Measurements from ENCODE around the gene ATP13A3. TPM values are rescaled to one million over a fixed set of nuclear protein-coding genes. Genes with fewer than 3 reads are reported as not detected.
"Not testable (repeated sequence)": the region's sequence is repeated elsewhere in the genome, so short reads cannot be mapped to it uniquely, and the experiment has no call there.

The ATP13A3 gene
- 100 to 1,000 TPM; 106 to 157 (median 128) TPM for total RNA-seq

DNA sequence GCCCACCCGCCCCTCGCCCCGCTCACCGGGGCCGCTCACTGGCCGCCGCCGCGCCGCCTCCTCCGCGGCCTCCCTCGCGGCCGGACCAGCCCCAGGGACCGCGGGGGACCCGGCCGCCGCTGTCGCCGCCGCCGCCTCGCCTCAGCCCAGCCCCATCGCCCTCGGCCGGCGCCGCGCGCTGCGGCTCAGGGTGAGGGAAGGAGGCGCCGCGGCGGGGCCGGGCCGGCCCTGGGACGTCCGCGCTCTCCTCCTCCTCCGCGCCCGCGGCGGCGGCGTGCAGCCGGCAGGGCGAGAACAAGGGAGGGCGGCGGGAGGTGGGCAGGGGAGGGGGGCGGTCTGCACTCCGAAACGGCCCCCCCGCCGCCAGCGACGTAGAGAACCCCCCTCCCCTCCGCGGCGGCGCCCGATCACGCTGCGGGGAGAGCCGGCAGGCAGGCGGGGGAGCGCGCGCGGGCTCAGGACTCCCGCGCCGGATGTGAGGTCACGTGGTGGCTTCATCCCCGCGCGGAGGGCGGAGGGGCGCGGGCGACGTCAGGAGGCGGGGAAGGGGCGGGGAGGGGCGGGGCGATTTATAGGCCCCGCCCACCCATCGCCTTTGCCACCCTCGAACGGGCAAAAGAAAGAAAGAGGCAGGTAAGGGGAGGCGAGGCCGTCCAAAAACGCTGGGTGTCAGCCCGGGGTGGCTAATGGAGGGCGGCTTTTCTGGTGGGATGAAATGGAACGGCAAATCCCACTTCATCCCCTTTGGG lies at the start of gene ATP13A3:
Gene ATP13A3 (minus strand): TSS at position 463 of the 749 bp plus-strand sequence. CDS start 24,812 bp downstream, outside the sequence.
- WGBS, 2 donors (ENCODE audit: low coverage in 1 of 2), result 0% methylated on average over 10 of the region's 99 CpGs; no CpG with 5 or more reads in 1 of the 2 donors
- no peaks in the 10 kb centered on the region for H3K9me3 ChIP-seq
- H3K27ac ChIP-seq, result peak within 1 kb of the TSS; percentile 61 to 98 (median 90)
- no peaks in the 10 kb centered on the region for H3K36me3 ChIP-seq
- H3K4me1 ChIP-seq, result peaks cover 4 to 50% (median 5%) of the 10 kb centered on the region in 3 donors
- no peaks in the 10 kb centered on the region for H3K27me3 ChIP-seq
- peak within 1 kb of the TSS; percentile 59 to 66 for H3K4me3 ChIP-seq
- TF ChIP-seq CTCF (IDR thresholded peaks at IDR 0.05) (peak in 1 of 4 experiments; percentile 8), POLR2A (IDR thresholded peaks at IDR 0.05) (peak; percentile 83 to 89), POLR2AphosphoS5 (IDR thresholded peaks at IDR 0.05) (peak; percentile 93), EP300 (IDR thresholded peaks at IDR 0.05) (no peak)
- ATAC-seq, result peak; percentile 92

DNA sequence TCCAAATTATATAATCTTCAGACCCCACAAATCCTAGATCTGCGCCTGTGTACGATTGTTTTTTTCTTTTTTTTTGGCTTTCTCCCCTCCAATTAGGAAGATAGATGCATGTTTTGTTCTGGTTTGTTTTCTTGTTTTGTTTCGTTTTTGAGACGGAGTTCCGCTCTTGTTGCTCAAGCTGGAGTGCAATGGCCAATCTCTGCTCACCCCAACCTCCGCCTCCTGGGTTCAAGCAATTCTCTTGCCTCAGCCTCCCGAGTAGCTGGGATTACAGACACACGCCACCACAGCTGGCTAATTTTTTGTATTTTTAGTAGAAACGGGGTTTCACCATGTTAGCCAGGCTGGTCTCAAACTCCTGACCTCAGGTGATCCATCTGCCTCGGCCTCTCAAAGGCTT lies 48.4 kb upstream of the ATP13A3 start:
- WGBS, 2 donors (ENCODE audit: low coverage in 1 of 2), result 85 to 86% methylated on average over 1 to 8 of the region's 10 CpGs
- H3K27ac ChIP-seq, result not testable (repeated sequence)

GRCh38 chr3:194534243-194534642 lies 47.4 kb upstream of the ATP13A3 start:
- no peak for ATAC-seq
- TF ChIP-seq CTCF (IDR thresholded peaks at IDR 0.05) (no peak), POLR2AphosphoS5 (IDR thresholded peaks at IDR 0.05) (no peak), EP300 (IDR thresholded peaks at IDR 0.05) (no peak), POLR2A (IDR thresholded peaks at IDR 0.05) (no peak)
- WGBS, 2 donors (ENCODE audit: low coverage in 1 of 2), result 94 to 100% methylated on average over 2 to 3 of the region's 3 CpGs
- Histone ChIP-seq H3K27ac (no peak overlapping the region), H3K9me3 (peaks cover 0 to 12% (median 0%) of the 10 kb centered on the region in 3 donors), H3K27me3 (no peaks in the 10 kb centered on the region), H3K4me3 (no peak overlapping the region), H3K36me3 (no peaks in the 10 kb centered on the region), H3K4me1 (peaks cover 0 to 13% (median 3%) of the 10 kb centered on the region in 3 donors)

More for the DNA sequence above, 48.4 kb upstream of the ATP13A3 start:
- H3K36me3 ChIP-seq, H3K27me3 ChIP-seq, ATAC-seq, H3K4me3 ChIP-seq: not testable (repeated sequence)
- H3K4me1 ChIP-seq, result peaks cover 0 to 13% (median 3%) of the 10 kb centered on the region in 3 donors
- H3K9me3 ChIP-seq, result peaks cover 0 to 12% (median 0%) of the 10 kb centered on the region in 3 donors

GRCh38 chr3:194532591-194532990 lies 45.8 kb upstream of the ATP13A3 start:
- WGBS, 2 donors (ENCODE audit: low coverage in 1 of 2), result 51 to 70% methylated on average over 3 to 4 of the region's 4 CpGs
- TF ChIP-seq POLR2A (IDR thresholded peaks at IDR 0.05), result no peak
- TF ChIP-seq POLR2AphosphoS5 (IDR thresholded peaks at IDR 0.05), result no peak
- TF ChIP-seq EP300 (IDR thresholded peaks at IDR 0.05), result no peak
- no peak for TF ChIP-seq CTCF (IDR thresholded peaks at IDR 0.05)
- no peak for ATAC-seq

GRCh38 chr3:194527726-194528125 lies 40.9 kb upstream of the ATP13A3 start:
- Histone ChIP-seq H3K36me3 (no peaks in the 10 kb centered on the region), H3K27me3 (no peaks in the 10 kb centered on the region), H3K4me1 (no peaks in the 10 kb centered on the region), H3K4me3 (no peak overlapping the region), H3K9me3 (no peaks in the 10 kb centered on the region), H3K27ac (no peak overlapping the region)
- TF ChIP-seq CTCF (IDR thresholded peaks at IDR 0.05) (no peak), POLR2A (IDR thresholded peaks at IDR 0.05) (no peak), POLR2AphosphoS5 (IDR thresholded peaks at IDR 0.05) (no peak), EP300 (IDR thresholded peaks at IDR 0.05) (no peak)
- ATAC-seq, result no peak
- 85% methylated on average over 2 of the region's 2 CpGs; no CpG with 5 or more reads in 1 of the 2 donors for WGBS, 2 donors (ENCODE audit: low coverage in 1 of 2)

More at GRCh38 chr3:194532591-194532990, 45.8 kb upstream of the ATP13A3 start:
- H3K27ac ChIP-seq, result no peak overlapping the region
- H3K4me1 ChIP-seq, result peaks cover 0 to 9% (median 3%) of the 10 kb centered on the region in 3 donors
- H3K27me3 ChIP-seq, result no peaks in the 10 kb centered on the region
- H3K9me3 ChIP-seq, result peaks cover 0 to 12% (median 0%) of the 10 kb centered on the region in 3 donors
- no peaks in the 10 kb centered on the region for H3K36me3 ChIP-seq
- H3K4me3 ChIP-seq, result no peak overlapping the region

Measured in gastroesophageal sphincter (tissue), 4 donors.